Colonic mucosa (tissue), 4 donors: ENCODE results near the gene BRD3. TPM values are rescaled to one million over a fixed set of nuclear protein-coding genes. Genes with fewer than 3 reads are reported as not detected.
"Not testable (repeated sequence)": the region's sequence is repeated elsewhere in the genome, so short reads cannot be mapped to it uniquely, and the experiment has no call there.

Experiments
- DNase-seq: peaks from one replicate; pipeline ENCODE4 v3.0.0-alpha.2; 2020
- H3K27ac ChIP-seq: fragments of 200-600 bp; one replicate; pipeline ENCODE4 v1.8.0; 2021
- H3K27me3 ChIP-seq: fragments of 200-600 bp; one replicate; pipeline ENCODE4 v1.8.0; 2021
- H3K36me3 ChIP-seq: fragments of 200-600 bp; one replicate; pipeline ENCODE4 v1.8.0; 2021
- H3K4me1 ChIP-seq: fragments of 200-600 bp; one replicate; pipeline ENCODE4 v1.8.0; 2021; ENCODE audit warnings: mild to moderate bottlenecking
- H3K4me3 ChIP-seq: fragments of 200-600 bp; one replicate; pipeline ENCODE4 v1.8.0; 2021
- H3K9ac ChIP-seq, 2 donors: one replicate each; pipeline ENCODE4 v1.7.0; 2013; ENCODE audit warnings: control low read depth in 2 of 2, low read depth in 2 of 2, low read length in 2 of 2
- H3K9me3 ChIP-seq: fragments of 200-600 bp; one replicate; pipeline ENCODE4 v1.8.0; 2021
- intact Hi-C: fragments of 100-400 bp; cut with DNase I; formaldehyde crosslinking; loops from one replicate; pipeline ENCODE4 v1.14.1; 2022
- total RNA-seq, 2 donors: library from RNA; stranded (reverse); fragmentation: NEBNext Ultra II Directional in 1 of 2; extraction: Animal tissue kit (Norgen Biotek cat#: 25700) in 1 of 2; gene quantifications; one replicate each; pipeline ENCODE4 v1.2.1, GENCODE V29; 2021
- TF ChIP-seq, protein P1 (sequence below): fragments of 200-600 bp; IDR thresholded peaks from one replicate; pipeline ENCODE4 v1.8.0; 2022; ENCODE audit warnings: antibody characterized with exemption, mild to moderate bottlenecking
- donor health status: healthy.
- donor health status: DM: no; HTN: no; CAD: no.
- donor health status: DM: no; HTN: no; CAD: no.

Gene BRD3
- total RNA-seq, 2 donors from 2014 or later = 26.8 to 50.9 TPM

DNA sequence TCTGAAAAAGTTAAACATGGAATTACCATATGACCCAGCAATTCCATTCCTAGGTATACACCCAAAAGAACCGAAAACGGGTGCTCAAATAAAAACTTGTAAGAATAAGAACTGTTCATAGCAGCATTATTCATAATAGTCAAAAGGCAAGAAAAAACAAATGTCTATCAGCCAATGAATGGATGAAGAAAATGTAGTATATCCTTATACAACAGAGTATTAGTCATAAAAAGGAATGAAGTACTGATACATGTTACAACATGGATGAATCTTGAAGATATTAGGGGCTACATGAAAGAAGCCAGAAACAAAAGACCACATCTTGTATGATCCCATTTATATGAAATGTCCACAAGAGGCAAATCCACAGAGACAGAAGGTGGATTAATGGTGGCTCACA, 15.6 kb upstream of the BRD3 start:
- Histone ChIP-seq H3K4me1 (no peaks in the 10 kb centered on the region), H3K9ac (no peak overlapping the region), H3K36me3 (no peaks in the 10 kb centered on the region), H3K4me3 (no peak overlapping the region), H3K27ac (no peak overlapping the region), H3K27me3 (no peaks in the 10 kb centered on the region), H3K9me3 (no peaks in the 10 kb centered on the region)
- TF ChIP-seq, protein P1, sequence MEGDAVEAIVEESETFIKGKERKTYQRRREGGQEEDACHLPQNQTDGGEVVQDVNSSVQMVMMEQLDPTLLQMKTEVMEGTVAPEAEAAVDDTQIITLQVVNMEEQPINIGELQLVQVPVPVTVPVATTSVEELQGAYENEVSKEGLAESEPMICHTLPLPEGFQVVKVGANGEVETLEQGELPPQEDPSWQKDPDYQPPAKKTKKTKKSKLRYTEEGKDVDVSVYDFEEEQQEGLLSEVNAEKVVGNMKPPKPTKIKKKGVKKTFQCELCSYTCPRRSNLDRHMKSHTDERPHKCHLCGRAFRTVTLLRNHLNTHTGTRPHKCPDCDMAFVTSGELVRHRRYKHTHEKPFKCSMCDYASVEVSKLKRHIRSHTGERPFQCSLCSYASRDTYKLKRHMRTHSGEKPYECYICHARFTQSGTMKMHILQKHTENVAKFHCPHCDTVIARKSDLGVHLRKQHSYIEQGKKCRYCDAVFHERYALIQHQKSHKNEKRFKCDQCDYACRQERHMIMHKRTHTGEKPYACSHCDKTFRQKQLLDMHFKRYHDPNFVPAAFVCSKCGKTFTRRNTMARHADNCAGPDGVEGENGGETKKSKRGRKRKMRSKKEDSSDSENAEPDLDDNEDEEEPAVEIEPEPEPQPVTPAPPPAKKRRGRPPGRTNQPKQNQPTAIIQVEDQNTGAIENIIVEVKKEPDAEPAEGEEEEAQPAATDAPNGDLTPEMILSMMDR = no peak
- intact Hi-C loops = no loop called here
- no peak for DNase-seq

DNA sequence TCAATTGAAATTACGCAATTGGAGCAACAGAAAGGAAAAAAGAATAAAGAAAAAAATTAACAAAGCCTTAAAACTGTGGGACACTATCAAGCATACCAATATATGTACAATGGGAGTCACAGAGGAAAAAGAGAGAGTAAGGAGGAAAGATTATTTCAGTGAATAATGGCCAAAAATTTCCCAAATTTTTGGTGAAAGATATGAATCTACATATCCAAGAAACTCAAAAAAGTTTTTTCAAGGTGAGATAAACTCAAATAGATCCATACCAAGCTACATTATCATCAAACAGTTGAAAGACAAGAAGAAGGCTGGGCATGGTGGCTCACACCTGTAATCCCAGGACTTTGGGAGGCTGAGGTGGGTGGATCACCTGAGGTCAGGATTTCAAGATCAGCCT, 8.8 kb upstream of the BRD3 start:
- Histone ChIP-seq H3K27me3 (no peaks in the 10 kb centered on the region), H3K36me3 (no peaks in the 10 kb centered on the region), H3K4me1 (no peaks in the 10 kb centered on the region), H3K9me3 (no peaks in the 10 kb centered on the region), H3K9ac (no peak overlapping the region), H3K4me3 (no peak overlapping the region), H3K27ac (no peak overlapping the region)
- intact Hi-C loops = no loop called here
- DNase-seq = no peak
- TF ChIP-seq, protein P1 = no peak

DNA sequence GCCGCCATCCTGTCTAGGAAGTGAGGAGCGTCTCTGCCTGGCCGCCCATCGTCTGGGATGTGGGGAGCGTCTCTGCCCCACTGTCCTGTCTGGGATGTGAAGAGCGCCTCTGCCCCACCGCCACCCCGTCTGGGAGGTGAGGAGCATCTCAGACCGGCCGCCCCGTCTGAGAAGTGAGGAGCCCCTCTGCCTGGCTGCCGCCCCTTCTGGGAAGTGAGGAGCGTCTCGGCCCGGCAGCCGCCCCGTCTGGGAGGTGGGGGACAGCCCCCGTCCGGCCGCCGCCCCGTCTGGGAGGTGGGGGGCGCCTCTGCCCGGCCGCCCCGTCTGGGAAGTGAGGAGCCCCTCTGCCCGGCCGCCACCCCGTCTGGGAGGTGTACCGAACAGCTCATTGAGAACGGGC, 7.9 kb upstream of the BRD3 start:
- H3K36me3 ChIP-seq, H3K27ac ChIP-seq, DNase-seq, H3K9me3 ChIP-seq, H3K4me1 ChIP-seq, H3K9ac ChIP-seq, H3K4me3 ChIP-seq, H3K27me3 ChIP-seq, intact Hi-C loops: not testable (repeated sequence)

DNA sequence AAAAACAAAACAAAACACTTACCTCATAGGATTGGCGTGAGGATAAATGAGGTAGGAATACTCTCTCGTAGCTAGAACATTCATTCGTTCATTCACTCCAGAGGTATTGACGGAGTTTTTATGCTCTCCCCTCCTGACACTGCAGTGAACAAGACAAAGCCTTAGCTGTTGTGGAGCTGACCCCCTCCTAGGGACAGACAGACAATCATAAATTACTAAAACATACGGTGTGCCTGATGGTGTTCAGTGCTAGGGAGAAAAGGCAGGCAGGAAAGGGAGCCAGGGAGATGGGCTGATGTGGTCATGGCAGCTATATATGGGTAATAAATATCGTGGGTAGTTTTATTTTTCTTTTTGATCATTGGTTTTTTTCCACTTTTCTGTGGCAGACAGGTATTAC, 5.7 kb upstream of the BRD3 start:
- Histone ChIP-seq H3K4me3 (no peak overlapping the region), H3K9ac (no peak overlapping the region), H3K4me1 (no peaks in the 10 kb centered on the region), H3K27ac (no peak overlapping the region), H3K9me3 (no peaks in the 10 kb centered on the region), H3K36me3 (no peaks in the 10 kb centered on the region), H3K27me3 (no peaks in the 10 kb centered on the region)
- intact Hi-C loops = no loop called here
- TF ChIP-seq, protein P1 = no peak
- DNase-seq = no peak

DNA sequence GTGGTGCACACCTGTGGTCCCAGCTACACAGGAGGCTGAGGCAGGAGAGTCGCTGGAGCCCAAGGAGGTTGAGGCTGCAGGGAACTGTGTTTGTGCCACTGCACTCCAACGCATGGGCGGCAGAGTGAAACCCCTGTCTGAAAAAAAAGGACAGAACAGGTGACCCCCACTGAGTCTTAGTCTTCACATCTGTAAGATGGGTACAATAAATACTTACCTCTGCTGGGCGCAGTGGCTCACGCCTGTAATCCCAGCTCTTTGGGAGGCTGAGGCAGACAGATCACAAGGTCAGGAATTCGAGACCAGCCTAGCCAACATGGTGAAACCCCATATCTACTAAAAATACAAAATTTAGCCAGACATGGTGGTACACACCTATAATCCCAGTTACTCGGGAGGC, 4.9 kb upstream of the BRD3 start:
- DNase-seq, H3K27ac ChIP-seq, H3K9me3 ChIP-seq, H3K36me3 ChIP-seq, H3K4me3 ChIP-seq, intact Hi-C loops, H3K27me3 ChIP-seq, H3K9ac ChIP-seq, H3K4me1 ChIP-seq: not testable (repeated sequence)

DNA sequence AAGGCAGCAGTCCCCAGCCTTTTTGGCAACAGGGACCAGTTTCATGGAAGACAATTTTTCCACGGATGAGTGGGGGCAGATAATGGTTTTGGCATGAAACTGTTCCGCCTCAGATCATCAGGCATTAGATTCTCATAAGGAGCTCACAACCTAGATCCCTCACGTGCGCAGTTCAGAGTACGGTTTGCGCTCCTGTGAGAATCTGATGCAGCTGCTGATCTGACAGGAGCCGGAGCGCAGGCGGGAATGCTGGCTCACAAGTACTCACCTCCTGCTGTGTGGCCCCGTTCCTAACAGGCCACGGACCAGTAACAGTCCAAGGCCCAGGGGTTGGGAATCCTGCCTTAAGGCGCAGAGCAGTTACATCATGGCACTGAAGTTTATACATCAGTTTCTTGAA, 3.3 kb upstream of the BRD3 start:
- TF ChIP-seq, protein P1 = no peak
- Histone ChIP-seq H3K36me3 (no peaks in the 10 kb centered on the region), H3K27me3 (no peaks in the 10 kb centered on the region), H3K4me3 (no peak overlapping the region), H3K4me1 (no peaks in the 10 kb centered on the region), H3K9ac (no peak overlapping the region), H3K9me3 (no peaks in the 10 kb centered on the region), H3K27ac (no peak overlapping the region)
- intact Hi-C loops = loop anchor here (2.0 kb wide), 1 partner anchor 60 kb away; no protein-coding TSS in a partner anchor
- DNase-seq = no peak
